OCI-M2 (cell line): ENCODE results near the gene MTCH1.

Source experiments
- DNase-seq: peaks from one replicate; lab custom pipeline; 2025; ENCODE audit not compliant: unreplicated experiment; lab: John Stamatoyannopoulos, UW

MTCH1 gene

DNA sequence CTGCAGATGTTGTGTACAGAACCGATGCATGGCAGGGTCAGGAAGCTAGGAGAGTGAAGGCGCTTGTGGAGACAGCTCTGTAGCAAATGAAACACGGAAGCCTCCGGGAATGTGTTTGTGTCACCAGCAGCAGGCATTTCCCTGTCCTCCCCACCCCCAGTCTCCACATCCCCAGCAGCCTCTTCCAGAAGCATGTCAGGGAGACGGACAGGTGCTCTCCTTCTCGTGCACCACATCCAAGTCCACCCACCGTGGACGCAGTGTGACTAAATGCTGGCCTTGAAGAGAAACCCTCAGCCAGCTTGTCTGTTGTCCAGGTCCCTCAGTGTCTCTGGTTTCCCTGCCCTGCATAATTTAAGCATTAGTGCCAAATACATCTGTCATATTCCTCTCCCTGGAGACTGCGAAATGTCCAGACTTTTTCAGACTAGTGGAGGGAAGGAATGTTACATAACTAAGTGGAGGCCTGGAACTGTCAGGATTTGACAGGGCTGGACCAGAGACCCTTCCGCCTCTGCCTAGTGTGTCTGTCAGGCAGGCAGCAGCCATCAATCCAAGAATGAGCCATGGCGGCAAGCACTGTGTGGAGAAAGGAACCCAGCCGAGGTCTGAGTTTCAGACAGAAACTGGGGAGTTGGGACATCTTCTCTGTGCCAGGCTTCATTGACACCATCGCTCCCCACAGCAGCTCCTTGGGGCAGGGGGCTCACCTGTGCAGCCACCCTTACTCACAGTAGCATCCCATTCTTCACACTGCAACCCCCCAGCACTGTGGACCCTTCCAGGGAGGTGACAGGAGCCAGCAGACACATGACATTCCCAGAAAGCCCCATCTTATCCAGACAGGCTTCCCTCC is 58.1 kb downstream of the MTCH1 start:
- no peak for DNase-seq

DNA sequence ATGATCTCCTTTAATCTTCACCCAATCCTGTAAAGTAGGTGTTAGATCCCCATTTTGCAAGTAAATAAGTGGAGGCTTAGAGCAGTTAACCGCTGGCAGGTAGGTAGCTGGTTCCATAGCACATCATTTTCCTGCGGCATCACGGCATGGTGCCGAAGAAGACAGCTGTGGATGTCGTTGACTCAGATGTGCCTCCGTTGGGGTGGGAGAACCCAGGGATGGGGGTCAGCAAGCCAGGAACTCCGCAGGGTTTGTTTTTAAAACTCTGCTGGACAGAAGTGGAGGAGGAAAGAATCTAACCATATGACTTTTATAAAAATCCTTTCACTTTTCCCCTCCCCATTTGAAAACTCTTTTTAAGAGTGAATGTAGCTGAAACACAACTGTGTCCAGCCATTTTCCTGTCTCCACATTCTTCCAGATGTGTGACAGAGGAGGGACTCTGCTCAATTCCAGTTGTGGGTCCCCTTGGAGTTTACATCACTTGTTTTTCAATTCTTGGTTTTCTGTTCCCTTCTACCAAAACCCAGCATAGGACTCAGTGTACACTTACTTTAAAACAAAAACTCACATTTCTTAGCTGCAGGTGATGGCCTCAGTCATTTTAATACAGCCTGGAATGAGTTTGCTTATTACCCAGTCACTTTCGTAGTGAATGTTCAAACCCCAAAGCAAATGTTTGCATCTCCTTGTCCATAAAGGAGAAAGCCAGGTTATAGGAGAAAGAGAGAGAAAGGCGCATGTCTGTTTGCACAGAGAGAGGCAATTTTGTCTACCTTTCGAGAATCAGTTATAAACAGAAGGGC is 59.1 kb downstream of the MTCH1 start:
- no peak for DNase-seq

DNA sequence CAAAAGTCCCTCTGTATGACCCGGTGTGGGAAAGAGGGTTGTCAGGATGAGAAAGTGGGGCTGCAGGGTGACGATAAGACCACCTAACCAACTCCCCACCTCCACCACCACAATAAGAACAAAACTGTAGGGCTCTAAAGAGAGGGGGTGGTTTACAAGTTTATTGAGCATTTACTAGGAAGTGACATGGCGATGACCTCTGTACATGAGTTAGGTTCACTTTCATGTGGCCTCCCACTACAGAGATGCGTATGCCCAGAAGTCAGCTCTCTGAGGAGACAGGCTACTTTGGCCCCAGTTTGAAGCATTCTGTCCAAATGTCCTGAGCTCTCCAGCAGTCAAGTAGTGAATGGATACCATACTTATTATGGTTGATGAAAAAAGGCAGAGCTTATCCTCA is 60.2 kb downstream of the MTCH1 start:
- no peak for DNase-seq

DNA sequence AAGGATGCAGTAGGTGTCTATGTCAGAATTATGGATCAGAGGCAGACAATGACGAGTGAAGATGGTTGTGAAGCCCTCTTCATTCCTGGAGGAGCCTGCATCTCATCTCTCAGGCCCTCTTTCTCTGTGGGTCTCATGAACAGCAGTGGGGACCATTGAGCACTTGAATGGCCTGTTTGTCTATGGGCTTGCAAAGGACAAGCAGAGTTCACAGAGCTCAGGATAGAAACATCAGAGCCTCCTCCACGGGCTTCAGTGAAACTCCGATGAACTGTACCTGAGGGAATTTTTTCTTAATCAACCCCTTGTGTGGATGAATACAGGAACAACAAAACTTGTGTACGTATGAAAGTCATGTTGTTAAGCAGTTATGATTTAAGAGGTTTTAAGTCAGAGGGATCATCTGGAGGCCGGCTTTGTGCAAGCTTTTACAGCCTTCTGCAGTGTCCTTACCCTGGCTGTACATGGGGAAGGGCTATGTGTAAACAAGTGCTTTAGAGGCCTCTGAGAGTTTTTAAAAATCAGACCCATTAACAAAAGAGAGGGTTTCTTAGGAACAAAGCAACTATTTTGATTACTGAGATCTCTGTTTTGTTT is 61.1 kb downstream of the MTCH1 start:
- DNase-seq = no peak

DNA sequence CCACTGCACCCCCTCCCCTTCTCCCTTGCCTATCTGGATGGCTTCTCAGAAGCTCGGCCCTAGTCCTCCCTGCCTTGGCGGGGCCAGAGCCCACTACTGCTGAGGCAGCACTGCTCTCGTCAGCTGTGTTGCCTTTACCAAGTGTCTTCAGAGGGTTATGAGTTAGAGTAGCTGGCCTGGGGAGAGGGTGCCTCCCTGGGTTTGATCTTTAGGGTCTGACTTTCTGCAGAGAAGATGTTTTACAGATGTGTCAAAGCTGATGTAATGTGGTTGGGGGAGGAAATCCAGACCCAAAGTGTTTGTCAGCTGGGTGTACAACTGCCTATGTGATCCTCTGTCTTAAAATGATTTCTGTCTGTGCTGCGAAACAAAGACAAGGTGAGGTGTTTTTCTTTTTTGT is 61.9 kb downstream of the MTCH1 start:
- DNase-seq = no peak

DNA sequence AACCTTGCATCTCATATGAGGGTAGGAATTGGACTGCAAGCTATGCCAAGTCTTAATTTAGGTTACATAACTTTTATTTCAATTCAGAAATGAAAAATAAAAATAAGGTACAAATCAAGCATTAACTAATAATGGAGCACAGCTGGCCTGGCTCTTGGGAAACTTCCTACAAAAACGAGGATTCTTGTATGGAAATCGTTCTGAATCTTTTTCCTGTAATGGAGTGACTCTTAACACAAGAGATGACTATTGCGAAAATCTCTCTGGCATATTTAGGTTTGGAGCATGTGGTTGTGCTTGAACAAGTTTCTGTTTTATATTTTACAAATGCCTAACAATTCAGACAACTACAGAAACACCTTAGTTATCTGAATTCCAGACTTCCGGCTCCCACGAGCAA is 65.5 kb downstream of the MTCH1 start:
- no peak for DNase-seq

DNA sequence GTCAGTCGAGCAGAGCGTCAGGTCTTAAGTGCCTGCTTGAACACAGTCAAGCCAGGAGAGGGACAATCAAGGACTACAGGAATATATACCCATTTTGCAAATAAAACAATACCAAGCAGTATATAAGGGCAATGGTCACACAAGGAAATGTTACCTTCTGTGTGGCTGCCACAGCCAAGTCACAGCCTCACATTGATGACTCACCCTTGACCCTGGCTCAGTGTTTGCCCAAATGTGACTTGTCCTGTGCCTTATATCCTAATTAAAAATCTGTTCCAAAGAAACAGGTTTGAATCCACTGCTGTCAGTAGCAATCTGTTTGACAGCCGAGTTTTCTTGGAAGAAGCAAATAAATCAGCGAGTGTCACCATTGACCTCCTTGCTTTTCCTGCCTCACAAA is 65.9 kb downstream of the MTCH1 start:
- no peak for DNase-seq
